Measurements from ENCODE around the gene MLH1.

MLH1 gene

GRCh38 chr3:37037352-37037751 lies 44.0 kb downstream of the MLH1 start:
- no peak for TF ChIP-seq SIN3A (IDR thresholded peaks at IDR 0.05; ENCODE audit: borderline replicate concordance, insufficient read depth, low read length)
- TF ChIP-seq, protein P1, sequence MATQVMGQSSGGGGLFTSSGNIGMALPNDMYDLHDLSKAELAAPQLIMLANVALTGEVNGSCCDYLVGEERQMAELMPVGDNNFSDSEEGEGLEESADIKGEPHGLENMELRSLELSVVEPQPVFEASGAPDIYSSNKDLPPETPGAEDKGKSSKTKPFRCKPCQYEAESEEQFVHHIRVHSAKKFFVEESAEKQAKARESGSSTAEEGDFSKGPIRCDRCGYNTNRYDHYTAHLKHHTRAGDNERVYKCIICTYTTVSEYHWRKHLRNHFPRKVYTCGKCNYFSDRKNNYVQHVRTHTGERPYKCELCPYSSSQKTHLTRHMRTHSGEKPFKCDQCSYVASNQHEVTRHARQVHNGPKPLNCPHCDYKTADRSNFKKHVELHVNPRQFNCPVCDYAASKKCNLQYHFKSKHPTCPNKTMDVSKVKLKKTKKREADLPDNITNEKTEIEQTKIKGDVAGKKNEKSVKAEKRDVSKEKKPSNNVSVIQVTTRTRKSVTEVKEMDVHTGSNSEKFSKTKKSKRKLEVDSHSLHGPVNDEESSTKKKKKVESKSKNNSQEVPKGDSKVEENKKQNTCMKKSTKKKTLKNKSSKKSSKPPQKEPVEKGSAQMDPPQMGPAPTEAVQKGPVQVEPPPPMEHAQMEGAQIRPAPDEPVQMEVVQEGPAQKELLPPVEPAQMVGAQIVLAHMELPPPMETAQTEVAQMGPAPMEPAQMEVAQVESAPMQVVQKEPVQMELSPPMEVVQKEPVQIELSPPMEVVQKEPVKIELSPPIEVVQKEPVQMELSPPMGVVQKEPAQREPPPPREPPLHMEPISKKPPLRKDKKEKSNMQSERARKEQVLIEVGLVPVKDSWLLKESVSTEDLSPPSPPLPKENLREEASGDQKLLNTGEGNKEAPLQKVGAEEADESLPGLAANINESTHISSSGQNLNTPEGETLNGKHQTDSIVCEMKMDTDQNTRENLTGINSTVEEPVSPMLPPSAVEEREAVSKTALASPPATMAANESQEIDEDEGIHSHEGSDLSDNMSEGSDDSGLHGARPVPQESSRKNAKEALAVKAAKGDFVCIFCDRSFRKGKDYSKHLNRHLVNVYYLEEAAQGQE (IDR thresholded peaks at IDR 0.05; ENCODE audit: insufficient read depth in 1 of 2, low read depth in 2 of 2, low read length in 2 of 2), result no peak
- TF ChIP-seq FOXP2 (optimal IDR thresholded peaks at IDR 0.05; ENCODE audit: borderline replicate concordance, extremely low read depth, extremely low read length, insufficient read depth), result no peak
- TF ChIP-seq TAF1 (IDR thresholded peaks at IDR 0.05; ENCODE audit: borderline replicate concordance, insufficient read depth, low read length), result no peak
- TF ChIP-seq POLR2AphosphoS5 (IDR thresholded peaks at IDR 0.05; ENCODE audit: low read depth, low read length), result no peak

DNA sequence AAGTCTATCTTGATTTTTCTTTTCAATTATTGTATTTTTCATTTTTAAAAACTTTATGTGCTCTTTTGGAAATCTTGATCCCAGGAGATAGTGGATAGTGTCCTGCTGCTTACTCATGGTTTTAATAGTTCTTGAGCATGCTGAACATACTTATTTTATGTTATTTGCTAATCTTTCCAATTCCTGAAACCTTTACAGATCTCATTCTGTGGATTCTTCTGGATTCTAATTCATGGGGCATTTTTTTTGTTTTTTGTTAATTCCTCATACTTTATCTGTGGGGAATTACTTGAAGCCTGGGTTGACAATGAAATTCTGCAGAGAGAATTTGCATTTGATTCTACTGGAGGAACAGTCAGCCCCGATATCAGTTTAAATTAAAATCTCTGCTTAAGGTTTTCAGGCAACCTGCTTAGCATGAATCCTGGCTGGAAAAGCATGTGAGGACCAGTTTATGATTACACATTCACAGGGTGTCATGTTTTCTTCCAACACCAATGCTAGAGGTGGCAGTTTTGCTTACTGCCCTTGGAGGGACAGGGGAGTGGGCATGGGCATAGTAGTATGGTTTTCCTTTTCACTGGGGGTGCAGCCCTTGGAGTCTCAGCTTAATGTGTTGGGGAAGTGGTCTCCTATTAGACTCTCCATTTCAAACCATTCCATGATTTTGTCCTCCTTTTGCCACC lies 46.0 kb downstream of the MLH1 start:
- TF ChIP-seq, protein P1 (IDR thresholded peaks at IDR 0.05; ENCODE audit: insufficient read depth in 1 of 2, low read depth in 2 of 2, low read length in 2 of 2), result no peak

DNA sequence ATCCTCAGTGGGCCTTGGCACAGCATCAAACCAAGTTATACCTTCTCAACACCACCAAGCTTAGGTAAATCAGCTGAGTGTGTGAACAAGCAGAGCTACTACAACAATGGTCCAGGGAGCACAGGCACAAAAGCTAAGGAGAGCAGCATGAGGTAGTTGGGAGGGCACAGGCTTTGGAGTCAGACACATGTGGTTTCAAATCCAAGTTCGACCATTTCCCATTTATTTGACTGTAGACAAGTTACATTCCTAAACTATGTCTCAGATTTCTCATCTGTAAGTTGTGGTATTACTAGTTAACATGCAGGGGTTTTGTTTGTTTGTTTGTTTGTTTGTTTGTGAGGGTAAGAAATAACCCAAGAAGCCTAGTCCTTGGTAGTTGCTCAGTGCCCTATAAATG lies 46.9 kb downstream of the MLH1 start:
- no peak for TF ChIP-seq SIN3A (IDR thresholded peaks at IDR 0.05; ENCODE audit: borderline replicate concordance, insufficient read depth, low read length)
- TF ChIP-seq, protein P1 (IDR thresholded peaks at IDR 0.05; ENCODE audit: insufficient read depth in 1 of 2, low read depth in 2 of 2, low read length in 2 of 2), result no peak
- no peak for TF ChIP-seq POLR2AphosphoS5 (IDR thresholded peaks at IDR 0.05; ENCODE audit: low read depth, low read length)
- no peak for TF ChIP-seq TAF1 (IDR thresholded peaks at IDR 0.05; ENCODE audit: borderline replicate concordance, insufficient read depth, low read length)
- no peak for TF ChIP-seq FOXP2 (optimal IDR thresholded peaks at IDR 0.05; ENCODE audit: borderline replicate concordance, extremely low read depth, extremely low read length, insufficient read depth)

GRCh38 chr3:37041546-37042195 lies 48.4 kb downstream of the MLH1 start:
- no peak for TF ChIP-seq SIN3A (IDR thresholded peaks at IDR 0.05; ENCODE audit: borderline replicate concordance, insufficient read depth, low read length)
- TF ChIP-seq POLR2AphosphoS5 (IDR thresholded peaks at IDR 0.05; ENCODE audit: low read depth, low read length), result no peak
- TF ChIP-seq, protein P1 (IDR thresholded peaks at IDR 0.05; ENCODE audit: insufficient read depth in 1 of 2, low read depth in 2 of 2, low read length in 2 of 2), result no peak
- no peak for TF ChIP-seq TAF1 (IDR thresholded peaks at IDR 0.05; ENCODE audit: borderline replicate concordance, insufficient read depth, low read length)
- TF ChIP-seq FOXP2 (optimal IDR thresholded peaks at IDR 0.05; ENCODE audit: borderline replicate concordance, extremely low read depth, extremely low read length, insufficient read depth), result no peak
